Transverse colon (tissue), 4 donors: Measurements from ENCODE around the gene IP6K2. TPM values are rescaled to one million over a fixed set of nuclear protein-coding genes. Genes with fewer than 3 reads are reported as not detected.
A peak's percentile ranks its signal among the peaks of the same experiment; 100 is the strongest.

Experiments used
- DNase-seq: peaks from one replicate; pipeline ENCODE4 v3.0.0-alpha.2; 2019
- H3K27ac ChIP-seq, 4 donors: fragments of 200-600 bp; sonication (generic); 2 replicates each; pipeline ENCODE4 v1.5.1; 2016 to 2018; ENCODE audit warnings: inconsistent platforms in 4 of 4
- H3K27me3 ChIP-seq: fragments of 200-600 bp; sonication (generic); 2 replicates; pipeline ENCODE4 v1.5.1; 2017; ENCODE audit warnings: inconsistent platforms
- H3K36me3 ChIP-seq, 4 donors: fragments of 200-600 bp; sonication (generic); 2 replicates each; pipeline ENCODE4 v1.5.1; 2017 to 2019; ENCODE audit warnings: inconsistent platforms in 4 of 4
- H3K4me1 ChIP-seq, 4 donors: fragments of 200-600 bp; sonication (generic); 2 replicates each; pipeline ENCODE4 v1.5.1; 2017 to 2020; ENCODE audit warnings: inconsistent platforms in 4 of 4
- H3K4me3 ChIP-seq, 4 donors: fragments of 200-600 bp; sonication (generic); 1 replicate in 1 of 4; 2 replicates in 3 of 4; pipeline versions ENCODE4 v1.5.1 to v1.6.1; 2017 to 2019; ENCODE audit warnings: inconsistent platforms in 4 of 4
- H3K9me3 ChIP-seq, 2 donors: fragments of 200-600 bp; sonication (generic); 2 replicates each; pipeline ENCODE4 v1.5.1; 2017 to 2019; ENCODE audit warnings: inconsistent platforms in 2 of 2
- CTCF ChIP-seq, 5 experiments: fragments of 200-600 bp in 3 of 5; fragments of 450-650 bp in 2 of 5; sonication (generic) in 3 of 5; IDR thresholded peaks; 1 replicate in 2 of 5; 2 replicates in 3 of 5; pipeline ENCODE4 v1.5.1; 2016 to 2017; ENCODE audit warnings: antibody characterized with exemption in 5 of 5, inconsistent platforms in 3 of 5, mild to moderate bottlenecking in 2 of 5, moderate library complexity in 1 of 5
- EP300 ChIP-seq: sonication (generic); formaldehyde crosslinking; IDR thresholded peaks from one replicate; pipeline ENCODE4 v1.6.1; 2017; ENCODE audit warnings: antibody characterized with exemption, low read depth
- POLR2A ChIP-seq: fragments of 450-650 bp; IDR thresholded peaks from one replicate; pipeline ENCODE4 v1.6.1; 2016; ENCODE audit warnings: antibody characterized with exemption, mild to moderate bottlenecking, moderate library complexity
- POLR2AphosphoS5 ChIP-seq, 3 donors: sonication (generic); formaldehyde crosslinking; IDR thresholded peaks; one replicate each; pipeline ENCODE4 v1.6.1; 2016; ENCODE audit warnings: antibody characterized with exemption in 3 of 3
- WGBS, 2 donors: methylation state at CpG; one replicate each; pipeline ENCODE4 v1.1.5; 2018; ENCODE audit warnings: low coverage in 1 of 2; 5-methylcytosine and 5-hydroxymethylcytosine counted together
- in situ Hi-C, 4 donors: fragments of 200-750 bp; cut with MboI; loops; one replicate each; pipeline versions ENCODE4 v1.15.0 to v1.15.1; 2017; ENCODE audit warnings: low sequenced_read_pairs in 3 of 4, low pct_ligation_motif_present in 1 of 4, low pct_unique_long_range_greater_than_20kb in 1 of 4
- intact Hi-C: fragments of 100-400 bp; cut with DNase I; formaldehyde crosslinking; loops from one replicate; pipeline ENCODE4 v1.15.1; 2023; ENCODE audit warnings: low total_unique reads
- total RNA-seq, 4 donors: library from RNA; depleted of rRNA; stranded (reverse); fragments of >200 nt; gene quantifications; one replicate each; pipeline ENCODE4 v1.1.0, GENCODE V29; 2016

Gene IP6K2
- total RNA-seq, 4 donors from 2014 or later, result 169 to 255 (median 225) TPM

- TF ChIP-seq CTCF (IDR thresholded peaks at IDR 0.05), result no peak
- no peak for TF ChIP-seq EP300
- TF ChIP-seq POLR2A, result no peak
- TF ChIP-seq POLR2AphosphoS5 (IDR thresholded peaks at IDR 0.05), result no peak
- 70 to 75% methylated on average over 2 to 11 of the region's 11 CpGs for WGBS, 2 donors
- no peaks in the 10 kb centered on the region for H3K9me3 ChIP-seq
- no peaks in the 10 kb centered on the region for H3K36me3 ChIP-seq
- in situ Hi-C loops (no loop called here), intact Hi-C loops (no loop called here)
- H3K27me3 ChIP-seq, result no peaks in the 10 kb centered on the region
- H3K4me1 ChIP-seq, result peaks cover 0 to 48% (median 9%) of the 10 kb centered on the region in 4 donors
- no peak overlapping the region for H3K27ac ChIP-seq
- no peak for DNase-seq
- H3K4me3 ChIP-seq, result no peak overlapping the region
Observed at GRCh38 chr3:48700731-48701405, 16.2 kb downstream of the IP6K2 start.

DNA sequence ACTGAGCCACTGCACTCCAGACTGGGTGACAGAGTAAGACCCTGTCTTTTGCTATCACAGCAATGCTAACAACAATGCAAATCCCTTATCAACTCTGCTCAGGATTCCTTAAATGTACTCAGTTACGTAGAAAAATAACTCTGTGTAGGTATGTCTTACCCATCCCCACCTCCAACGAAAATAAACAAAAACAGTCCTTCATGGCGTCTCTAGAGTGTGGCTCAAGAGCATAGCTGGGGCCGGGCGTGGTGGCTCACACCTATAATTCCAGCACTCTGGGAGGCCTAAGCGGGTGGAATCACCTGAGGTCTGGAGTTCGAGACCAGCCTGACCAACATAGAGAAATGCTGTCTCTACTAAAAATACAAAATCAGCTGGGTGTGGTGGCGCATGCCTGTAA lies 18.1 kb downstream of the IP6K2 start:
- Histone ChIP-seq H3K27ac (no peak overlapping the region), H3K36me3 (peaks cover 0 to 16% (median 5%) of the 10 kb centered on the region in 4 donors), H3K4me1 (peaks cover 3 to 52% (median 19%) of the 10 kb centered on the region in 4 donors), H3K4me3 (no peak overlapping the region), H3K9me3 (no peaks in the 10 kb centered on the region), H3K27me3 (no peaks in the 10 kb centered on the region)
- no peak for DNase-seq
- TF ChIP-seq POLR2A (no peak), EP300 (no peak), CTCF (IDR thresholded peaks at IDR 0.05) (no peak), POLR2AphosphoS5 (IDR thresholded peaks at IDR 0.05) (no peak)
- in situ Hi-C loops (no loop called here), intact Hi-C loops (no loop called here)
- 92 to 97% methylated on average over 8 of the region's 8 CpGs for WGBS, 2 donors

GRCh38 chr3:48697952-48698351 lies 19.1 kb downstream of the IP6K2 start:
- in situ Hi-C loops, result no loop called here
- peaks cover 3 to 53% (median 21%) of the 10 kb centered on the region in 4 donors for H3K4me1 ChIP-seq

GRCh38 chr3:48696601-48697000 lies 20.4 kb downstream of the IP6K2 start:
- peak overlapping the region in 1 of 4 donors; percentile 68 for H3K27ac ChIP-seq
- in situ Hi-C loops, result no loop called here
- intact Hi-C loops, result no loop called here
- no peak overlapping the region for H3K4me3 ChIP-seq
- TF ChIP-seq POLR2A (no peak), POLR2AphosphoS5 (IDR thresholded peaks at IDR 0.05) (no peak), CTCF (IDR thresholded peaks at IDR 0.05) (no peak), EP300 (no peak)
- H3K27me3 ChIP-seq, result no peaks in the 10 kb centered on the region
- H3K9me3 ChIP-seq, result no peaks in the 10 kb centered on the region
- peaks cover 3 to 47% (median 19%) of the 10 kb centered on the region in 4 donors for H3K4me1 ChIP-seq
- no peak for DNase-seq
- peaks cover 0 to 39% (median 17%) of the 10 kb centered on the region in 4 donors for H3K36me3 ChIP-seq

More at GRCh38 chr3:48697952-48698351, 19.1 kb downstream of the IP6K2 start:
- Histone ChIP-seq H3K36me3 (peaks cover 0 to 25% (median 10%) of the 10 kb centered on the region in 4 donors), H3K4me3 (no peak overlapping the region), H3K27ac (no peak overlapping the region), H3K27me3 (no peaks in the 10 kb centered on the region), H3K9me3 (no peaks in the 10 kb centered on the region)
- 77 to 84% methylated on average over 2 to 3 of the region's 3 CpGs for WGBS, 2 donors
- no peak for TF ChIP-seq CTCF (IDR thresholded peaks at IDR 0.05)
- TF ChIP-seq EP300, result no peak
- no peak for TF ChIP-seq POLR2AphosphoS5 (IDR thresholded peaks at IDR 0.05)
- TF ChIP-seq POLR2A, result no peak
- no peak for DNase-seq
- intact Hi-C loops, result no loop called here
